ENCODE results near the gene EMILIN3. TPM values are rescaled to one million over a fixed set of nuclear protein-coding genes. Genes with fewer than 3 reads are reported as not detected.

The EMILIN3 gene
- total and polyA plus RNA-seq, 2 of the 4 experiments (the other 2 are of a cell fraction), result under 0.01 to 0.07 TPM

DNA sequence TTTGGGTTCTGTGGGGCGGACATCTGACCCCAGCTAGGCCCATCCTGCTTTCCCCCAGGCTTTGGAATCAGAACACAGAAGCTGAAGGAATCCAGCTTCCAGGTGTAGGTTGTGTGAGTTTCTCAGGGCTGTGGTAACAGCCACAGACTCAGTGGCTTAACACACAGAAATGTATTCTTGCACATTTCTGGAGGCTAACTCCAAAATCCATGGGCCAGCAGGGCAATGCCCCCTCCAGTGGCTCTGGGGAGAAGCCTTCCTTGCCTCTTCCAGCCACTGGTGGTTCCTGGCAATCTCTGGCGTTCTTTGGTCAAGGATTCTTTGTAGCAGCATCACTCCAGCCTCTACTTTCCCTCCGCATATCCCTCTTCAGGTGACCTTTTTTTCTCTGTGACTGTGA is 1.3 kb upstream of the EMILIN3 start:
- intact Hi-C loops (cut with micrococcal nuclease), result no loop called here
- Histone ChIP-seq H3K4ac (ENCODE audit: low read depth, low read length) (no peak overlapping the region), H4K8ac (ENCODE audit: low read depth in 2 of 2, low read length in 2 of 2) (no peak overlapping the region), H3K9me3 (ENCODE audit: control insufficient read depth, insufficient read depth, low read length) (peaks cover 4% of the 10 kb centered on the region; the same call in 1 of the 2 replicates), H3K27me3 (ENCODE audit: control insufficient read depth, insufficient read depth, low read length) (peaks cover 68% of the 10 kb centered on the region), H2BK5ac (ENCODE audit: low read depth, low read length, poor library complexity, severe bottlenecking) (no peak overlapping the region), H3K4me3 (ENCODE audit: insufficient read depth, low read depth, low read length) (no peak overlapping the region), H4K5ac (ENCODE audit: low read depth, low read length) (no peak overlapping the region), H2BK20ac (ENCODE audit: low read depth, low read length) (no peak overlapping the region), H2AK9ac (replicated peaks; ENCODE audit: low read depth, low read length, poor library complexity) (no peak overlapping the region), H2BK120ac (ENCODE audit: low read depth, low read length) (no peak overlapping the region), H3K9me1 (ENCODE audit: insufficient read depth, low read length) (no peaks in the 10 kb centered on the region), H3K9ac (ENCODE audit: low read depth, low read length) (no peak overlapping the region), H3K56ac (ENCODE audit: extremely low read depth, insufficient read depth, low read length) (no peak overlapping the region), H3K36me3 (ENCODE audit: control insufficient read depth, insufficient read depth, low read length) (no peaks in the 10 kb centered on the region), H3K4me2 (ENCODE audit: low read depth, low read length) (no peak overlapping the region), H4K20me1 (ENCODE audit: insufficient read depth, low read length) (peaks cover 4% of the 10 kb centered on the region; the same call in 1 of the 2 replicates), H3K14ac (replicated peaks; ENCODE audit: low read depth, low read length) (no peak overlapping the region), H4K91ac (ENCODE audit: insufficient read depth, low read depth, low read length) (no peak overlapping the region), H2AK5ac (ENCODE audit: low read depth, low read length) (no peak overlapping the region), H3K4me1 (ENCODE audit: control insufficient read depth, insufficient read depth, low read length) (no peaks in the 10 kb centered on the region), H3K27ac (ENCODE audit: insufficient read depth, low read length) (no peak overlapping the region), H3K79me1 (ENCODE audit: low read depth in 1 of 2, low read length in 2 of 2) (no peaks in the 10 kb centered on the region), H3K23ac (ENCODE audit: low read depth, low read length) (no peak overlapping the region), H2BK15ac (ENCODE audit: low read depth, low read length) (no peak overlapping the region), H3K18ac (ENCODE audit: low read depth, low read length) (no peak overlapping the region), H2AFZ (replicated peaks; ENCODE audit: low read length, poor library complexity) (no peak overlapping the region)
- BruUV-seq (replicated peaks), result no TSS peak
- ATAC-seq (ENCODE audit: low read depth) (no peak), DNase-seq (no peak)
- TF ChIP-seq MAZ (IDR thresholded peaks at IDR 0.05; ENCODE audit: borderline replicate concordance, low read depth, low read length), result no peak
- no peak for TF ChIP-seq MXI1 (IDR thresholded peaks at IDR 0.05; ENCODE audit: borderline replicate concordance, low read depth, low read length)
- no peak for TF ChIP-seq RAD21 (IDR thresholded peaks at IDR 0.05; ENCODE audit: low read length)
- TF ChIP-seq RFX5 (IDR thresholded peaks at IDR 0.05; ENCODE audit: low read depth, low read length), result no peak
- TF ChIP-seq, protein P1, sequence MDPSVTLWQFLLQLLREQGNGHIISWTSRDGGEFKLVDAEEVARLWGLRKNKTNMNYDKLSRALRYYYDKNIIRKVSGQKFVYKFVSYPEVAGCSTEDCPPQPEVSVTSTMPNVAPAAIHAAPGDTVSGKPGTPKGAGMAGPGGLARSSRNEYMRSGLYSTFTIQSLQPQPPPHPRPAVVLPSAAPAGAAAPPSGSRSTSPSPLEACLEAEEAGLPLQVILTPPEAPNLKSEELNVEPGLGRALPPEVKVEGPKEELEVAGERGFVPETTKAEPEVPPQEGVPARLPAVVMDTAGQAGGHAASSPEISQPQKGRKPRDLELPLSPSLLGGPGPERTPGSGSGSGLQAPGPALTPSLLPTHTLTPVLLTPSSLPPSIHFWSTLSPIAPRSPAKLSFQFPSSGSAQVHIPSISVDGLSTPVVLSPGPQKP (IDR thresholded peaks at IDR 0.05; ENCODE audit: borderline replicate concordance, low read depth, low read length), result no peak
- TF ChIP-seq CEBPB (IDR thresholded peaks at IDR 0.05; ENCODE audit: low read depth, low read length), result no peak
- TF ChIP-seq RCOR1 (IDR thresholded peaks at IDR 0.05; ENCODE audit: insufficient replicate concordance, low read length), result no peak
- TF ChIP-seq POLR2A (IDR thresholded peaks at IDR 0.05; ENCODE audit: low read depth, low read length), result no peak
- TF ChIP-seq SMC3 (IDR thresholded peaks at IDR 0.05; ENCODE audit: low read depth, low read length), result no peak
- TF ChIP-seq, protein P2, sequence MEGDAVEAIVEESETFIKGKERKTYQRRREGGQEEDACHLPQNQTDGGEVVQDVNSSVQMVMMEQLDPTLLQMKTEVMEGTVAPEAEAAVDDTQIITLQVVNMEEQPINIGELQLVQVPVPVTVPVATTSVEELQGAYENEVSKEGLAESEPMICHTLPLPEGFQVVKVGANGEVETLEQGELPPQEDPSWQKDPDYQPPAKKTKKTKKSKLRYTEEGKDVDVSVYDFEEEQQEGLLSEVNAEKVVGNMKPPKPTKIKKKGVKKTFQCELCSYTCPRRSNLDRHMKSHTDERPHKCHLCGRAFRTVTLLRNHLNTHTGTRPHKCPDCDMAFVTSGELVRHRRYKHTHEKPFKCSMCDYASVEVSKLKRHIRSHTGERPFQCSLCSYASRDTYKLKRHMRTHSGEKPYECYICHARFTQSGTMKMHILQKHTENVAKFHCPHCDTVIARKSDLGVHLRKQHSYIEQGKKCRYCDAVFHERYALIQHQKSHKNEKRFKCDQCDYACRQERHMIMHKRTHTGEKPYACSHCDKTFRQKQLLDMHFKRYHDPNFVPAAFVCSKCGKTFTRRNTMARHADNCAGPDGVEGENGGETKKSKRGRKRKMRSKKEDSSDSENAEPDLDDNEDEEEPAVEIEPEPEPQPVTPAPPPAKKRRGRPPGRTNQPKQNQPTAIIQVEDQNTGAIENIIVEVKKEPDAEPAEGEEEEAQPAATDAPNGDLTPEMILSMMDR (conservative IDR thresholded peaks at IDR 0.05; ENCODE audit: low read depth, low read length), result no peak
- TF ChIP-seq MAFK (IDR thresholded peaks at IDR 0.05; ENCODE audit: low read depth, low read length), result no peak
- TF ChIP-seq, protein P3, sequence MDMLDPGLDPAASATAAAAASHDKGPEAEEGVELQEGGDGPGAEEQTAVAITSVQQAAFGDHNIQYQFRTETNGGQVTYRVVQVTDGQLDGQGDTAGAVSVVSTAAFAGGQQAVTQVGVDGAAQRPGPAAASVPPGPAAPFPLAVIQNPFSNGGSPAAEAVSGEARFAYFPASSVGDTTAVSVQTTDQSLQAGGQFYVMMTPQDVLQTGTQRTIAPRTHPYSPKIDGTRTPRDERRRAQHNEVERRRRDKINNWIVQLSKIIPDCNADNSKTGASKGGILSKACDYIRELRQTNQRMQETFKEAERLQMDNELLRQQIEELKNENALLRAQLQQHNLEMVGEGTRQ (IDR thresholded peaks at IDR 0.05; ENCODE audit: low read depth, low read length), result no peak
- no peak for TF ChIP-seq NFE2L2 (IDR thresholded peaks at IDR 0.05; ENCODE audit: low read depth, low read length)
- dilution Hi-C loops (cut with HindIII; ENCODE audit: low sequenced_read_pairs, unreplicated experiment), result no loop called here
- 50% methylated on average over 1 of the region's 3 CpGs; no CpG with 5 or more reads in 1 of the 2 experiments for WGBS, 2 experiments (ENCODE audit: extremely low coverage in 2 of 2, insufficient read length in 1 of 2)
- CTCF ChIA-PET, result interaction anchor here (1.4 kb wide), 1 partner anchor 30 kb away, joined by 4 read pairs; no protein-coding TSS in a partner anchor
- POLR2A ChIA-PET (ENCODE audit: unreplicated experiment), result no interaction called here
- in situ Hi-C loops (cut with MboI; ENCODE audit: low sequenced_read_pairs), result no loop called here

All from IMR-90 (cell line).